Caco-2 (cell line): Measurements from ENCODE around the gene ADGRV1. TPM values are rescaled to one million over a fixed set of nuclear protein-coding genes. Genes with fewer than 3 reads are reported as not detected.

Experiments used
- BruUV-seq: library from RNA; stranded (reverse); fragments of 400-500 nt; replicated peaks from 2 replicates; lab custom pipeline; 2021; lab: Mats Ljungman, UMichigan
- CTCF ChIA-PET: fragments of 300-600 bp; sonication (Branson Sonifier 250); formaldehyde crosslinking; loops from one replicate; lab custom pipeline; 2022; ENCODE audit warnings: antibody characterized with exemption; lab: Charles Lee
- POLR2A ChIA-PET: fragments of 300-600 bp; sonication (Branson Sonifier 250); formaldehyde crosslinking; loops from one replicate; lab custom pipeline; 2022; ENCODE audit warnings: antibody characterized with exemption; lab: Charles Lee
- DNase-seq, 2 experiments: peaks; one replicate each; pipeline versions ENCODE4 v3.0.0 to v3.0.0-alpha.2; 2020 to 2022
- H3K27me3 ChIP-seq: replicated peaks from 2 replicates; pipeline ENCODE4 v1.6.0; 2011; ENCODE audit warnings: low read length; ENCODE audit not compliant: control insufficient read depth, insufficient read depth
- H3K36me3 ChIP-seq: 2 replicates; pipeline ENCODE4 v1.5.1; 2011; ENCODE audit warnings: low read length; ENCODE audit not compliant: control insufficient read depth, insufficient read depth
- H3K4me1 ChIP-seq: fragments of 250-450 bp; sonication (Bioruptor Pico); 2 replicates; pipeline ENCODE4 v1.5.1; 2020; ENCODE audit warnings: mild to moderate bottlenecking
- H3K4me3 ChIP-seq: 2 replicates; pipeline ENCODE4 v1.5.1; 2011; ENCODE audit warnings: low read depth, mild to moderate bottlenecking, control low read depth, low read length
- H3K9me3 ChIP-seq: fragments of 250-450 bp; sonication (Bioruptor Pico); 2 replicates; pipeline ENCODE4 v1.5.1; 2020; ENCODE audit warnings: mild to moderate bottlenecking, moderate library complexity
- H3K27ac Mint-ChIP-seq: one replicate; pipeline ENCODE4 v1.8.0; 2022; ENCODE audit warnings: mixed read lengths; ENCODE audit not compliant: unreplicated experiment
- H3K27me3 Mint-ChIP-seq: one replicate; pipeline ENCODE4 v1.8.0; 2022; ENCODE audit warnings: mixed read lengths; ENCODE audit not compliant: insufficient read depth, unreplicated experiment
- H3K36me3 Mint-ChIP-seq: one replicate; pipeline ENCODE4 v1.8.0; 2022; ENCODE audit warnings: mild to moderate bottlenecking, mixed read lengths; ENCODE audit not compliant: insufficient read depth, unreplicated experiment
- H3K4me1 Mint-ChIP-seq: one replicate; pipeline ENCODE4 v1.8.0; 2022; ENCODE audit warnings: low read depth, mixed read lengths; ENCODE audit not compliant: unreplicated experiment
- H3K4me3 Mint-ChIP-seq: one replicate; pipeline ENCODE4 v1.8.0; 2022; ENCODE audit warnings: mild to moderate bottlenecking, moderate library complexity, mixed read lengths; ENCODE audit not compliant: unreplicated experiment
- H3K9me3 Mint-ChIP-seq: one replicate; pipeline ENCODE4 v1.8.0; 2022; ENCODE audit warnings: mixed read lengths; ENCODE audit not compliant: unreplicated experiment
- CTCF ChIP-seq, 2 experiments: fragments of 200-600 bp in 1 of 2; IDR thresholded peaks; 1 replicate in 1 of 2; 2 replicates in 1 of 2; pipeline versions ENCODE4 v1.5.1 to v1.8.0; 2011 to 2022; ENCODE audit warnings: antibody characterized with exemption in 1 of 2, control low read depth in 1 of 2, inconsistent platforms in 1 of 2, low read depth in 1 of 2, low read length in 1 of 2, mild to moderate bottlenecking in 1 of 2, moderate library complexity in 1 of 2; ENCODE audit not compliant: insufficient read depth in 1 of 2, severe bottlenecking in 1 of 2, unreplicated experiment in 1 of 2
- intact Hi-C: fragments of 100-400 bp; cut with micrococcal nuclease; formaldehyde crosslinking; loops from one replicate; pipeline ENCODE4 v1.10.0; 2022; ENCODE audit not compliant: unreplicated experiment
- total RNA-seq: library from RNA; stranded (reverse); gene quantifications from 2 replicates; pipeline ENCODE4 v1.2.3, GENCODE V29; 2022

ADGRV1 gene
- total RNA-seq, 1 experiment from 2014 or later: 23.2 TPM

- no peaks in the 10 kb centered on the region for H3K27me3 Mint-ChIP-seq
- H3K27ac Mint-ChIP-seq: no peak overlapping the region
- peaks cover 15% of the 10 kb centered on the region for H3K4me1 ChIP-seq
- H3K9me3 ChIP-seq: no peaks in the 10 kb centered on the region
- intact Hi-C loops: loop anchor here (5.0 kb wide), 1 partner anchor 75 kb away; no protein-coding TSS in a partner anchor
- no peak for TF ChIP-seq CTCF (IDR thresholded peaks at IDR 0.05; ENCODE audit: insufficient read depth in 1 of 2, low read depth in 1 of 2, low read length in 1 of 2, severe bottlenecking in 1 of 2, unreplicated experiment in 1 of 2)
- no TSS peak for BruUV-seq
- CTCF ChIA-PET: no interaction called here
- H3K36me3 ChIP-seq: no peaks in the 10 kb centered on the region
- no peaks in the 10 kb centered on the region for H3K36me3 Mint-ChIP-seq
- peaks cover 11% of the 10 kb centered on the region for H3K4me1 Mint-ChIP-seq
- no peaks in the 10 kb centered on the region for H3K27me3 ChIP-seq
- H3K9me3 Mint-ChIP-seq: no peaks in the 10 kb centered on the region
- POLR2A ChIA-PET: interaction anchor here (0.6 kb wide), 1 partner anchor 57 kb away, joined by 3 read pairs; no protein-coding TSS in a partner anchor
- H3K4me3 Mint-ChIP-seq: no peak overlapping the region
- no peak overlapping the region for H3K4me3 ChIP-seq
- DNase-seq: no peak
Observed at GRCh38 chr5:91177639-91178038, 619.0 kb downstream of the ADGRV1 start.

- H3K36me3 ChIP-seq: no peaks in the 10 kb centered on the region; the same call in 1 of the 2 replicates
- POLR2A ChIA-PET: no interaction called here
- H3K4me3 ChIP-seq: no peak overlapping the region
- H3K4me1 ChIP-seq: peaks cover 15% of the 10 kb centered on the region
- H3K9me3 ChIP-seq: no peaks in the 10 kb centered on the region
- Mint-ChIP-seq H3K36me3 (no peaks in the 10 kb centered on the region), H3K4me1 (peaks cover 15% of the 10 kb centered on the region), H3K4me3 (no peak overlapping the region), H3K27me3 (no peaks in the 10 kb centered on the region), H3K27ac (no peak overlapping the region), H3K9me3 (no peaks in the 10 kb centered on the region)
- TF ChIP-seq CTCF (IDR thresholded peaks at IDR 0.05; ENCODE audit: insufficient read depth in 1 of 2, low read depth in 1 of 2, low read length in 1 of 2, severe bottlenecking in 1 of 2, unreplicated experiment in 1 of 2): no peak
- BruUV-seq: no TSS peak
- DNase-seq: no peak
- no peaks in the 10 kb centered on the region for H3K27me3 ChIP-seq
- CTCF ChIA-PET: no interaction called here
- intact Hi-C loops: loop anchor here (5.0 kb wide), 1 partner anchor 76 kb away; no protein-coding TSS in a partner anchor
Observed at GRCh38 chr5:91178461-91178860, 619.9 kb downstream of the ADGRV1 start.

- DNase-seq: no peak
- intact Hi-C loops: loop anchor here (5.0 kb wide), 1 partner anchor 77 kb away; no protein-coding TSS in a partner anchor
- H3K27me3 Mint-ChIP-seq: no peaks in the 10 kb centered on the region
- no peak overlapping the region for H3K4me3 ChIP-seq
- H3K27me3 ChIP-seq: no peaks in the 10 kb centered on the region
- ChIA-PET CTCF (no interaction called here), POLR2A (interaction anchor here (0.6 kb wide), 1 partner anchor 8 kb away, joined by 5 read pairs; no protein-coding TSS in a partner anchor)
- H3K4me1 Mint-ChIP-seq: peaks cover 20% of the 10 kb centered on the region
- H3K9me3 Mint-ChIP-seq: no peaks in the 10 kb centered on the region
- H3K36me3 ChIP-seq: no peaks in the 10 kb centered on the region; the same call in 1 of the 2 replicates
- no peaks in the 10 kb centered on the region for H3K36me3 Mint-ChIP-seq
- H3K4me3 Mint-ChIP-seq: no peak overlapping the region
- no peak for TF ChIP-seq CTCF (IDR thresholded peaks at IDR 0.05; ENCODE audit: insufficient read depth in 1 of 2, low read depth in 1 of 2, low read length in 1 of 2, severe bottlenecking in 1 of 2, unreplicated experiment in 1 of 2)
- H3K9me3 ChIP-seq: 0 out of 2 replicates have a peak, but pooled peaks cover 3% of the 10 kb centered on the region
- no peak overlapping the region for H3K27ac Mint-ChIP-seq
- BruUV-seq: no TSS peak
- H3K4me1 ChIP-seq: peaks cover 15% of the 10 kb centered on the region
Observed at GRCh38 chr5:91179018-91179417, 620.4 kb downstream of the ADGRV1 start.
